ENCODE data around the gene MTFR1L.
A peak's percentile ranks its signal among the peaks of the same experiment; 100 is the strongest.

MTFR1L gene

DNA sequence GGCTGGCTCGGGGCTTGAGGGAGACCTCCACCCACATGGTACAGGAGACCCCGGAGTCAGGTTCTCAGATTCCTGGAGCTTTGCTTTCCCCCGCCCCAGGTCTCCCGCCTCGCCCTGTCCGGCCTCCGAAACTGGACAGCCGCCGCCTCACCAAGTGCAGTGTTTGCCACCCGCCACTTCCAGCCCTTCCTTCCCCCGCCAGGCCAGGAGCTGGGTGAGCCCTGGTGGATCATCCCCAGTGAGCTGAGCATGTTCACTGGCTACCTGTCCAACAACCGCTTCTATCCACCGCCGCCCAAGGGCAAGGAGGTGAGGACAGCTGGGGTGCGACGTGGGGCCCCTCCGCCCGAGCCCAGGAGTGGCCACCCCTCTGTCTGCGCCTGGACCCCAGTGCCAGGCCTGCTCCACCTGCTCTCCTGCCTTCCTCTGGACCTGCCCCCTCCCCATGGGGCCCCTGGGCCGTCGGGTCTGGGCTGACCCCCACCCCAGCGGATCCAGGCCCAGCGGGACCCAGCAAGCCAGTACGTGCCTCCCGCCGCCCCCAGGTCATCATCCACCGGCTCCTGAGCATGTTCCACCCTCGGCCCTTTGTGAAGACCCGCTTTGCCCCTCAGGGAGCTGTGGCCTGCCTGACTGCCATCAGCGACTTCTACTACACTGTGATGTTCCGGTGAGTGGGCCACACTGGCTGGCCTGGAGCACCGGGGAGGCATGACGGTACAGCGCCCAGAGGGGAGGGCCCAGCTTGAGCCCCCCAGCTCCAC lies 11.1 kb upstream of the MTFR1L start:
- no peak for TF ChIP-seq CTCF (IDR thresholded peaks at IDR 0.05; ENCODE audit: low read depth, low read length, missing control alignments)
- H3K4me3 ChIP-seq (ENCODE audit: low read depth, low read length) = no peak overlapping the region
- no peak for DNase-seq (ENCODE audit: low read depth)

GRCh38 chr1:25809283-25809926 lies 10.3 kb upstream of the MTFR1L start:
- no peak for TF ChIP-seq CTCF (IDR thresholded peaks at IDR 0.05; ENCODE audit: low read depth, low read length, missing control alignments)
- no peak for DNase-seq (ENCODE audit: low read depth)

GRCh38 chr1:25809929-25810328 lies 9.8 kb upstream of the MTFR1L start:
- peak; percentile 21 for TF ChIP-seq CTCF (IDR thresholded peaks at IDR 0.05; ENCODE audit: low read depth, low read length, missing control alignments)
- DNase-seq (ENCODE audit: low read depth) = no peak
- no peak overlapping the region for H3K4me3 ChIP-seq (ENCODE audit: low read depth, low read length)

More at GRCh38 chr1:25809283-25809926, 10.3 kb upstream of the MTFR1L start:
- no peak overlapping the region for H3K4me3 ChIP-seq (ENCODE audit: low read depth, low read length)

GRCh38 chr1:25810341-25811299 lies 9.1 kb upstream of the MTFR1L start:
- TF ChIP-seq CTCF (IDR thresholded peaks at IDR 0.05; ENCODE audit: low read depth, low read length, missing control alignments) = peak; percentile 97
- no peak for DNase-seq (ENCODE audit: low read depth)
- no peak overlapping the region for H3K4me3 ChIP-seq (ENCODE audit: low read depth, low read length)

GRCh38 chr1:25811384-25812082 lies 8.2 kb upstream of the MTFR1L start:
- H3K4me3 ChIP-seq (ENCODE audit: low read depth, low read length) = no peak overlapping the region
- no peak for DNase-seq (ENCODE audit: low read depth)
- TF ChIP-seq CTCF (IDR thresholded peaks at IDR 0.05; ENCODE audit: low read depth, low read length, missing control alignments) = no peak

DNA sequence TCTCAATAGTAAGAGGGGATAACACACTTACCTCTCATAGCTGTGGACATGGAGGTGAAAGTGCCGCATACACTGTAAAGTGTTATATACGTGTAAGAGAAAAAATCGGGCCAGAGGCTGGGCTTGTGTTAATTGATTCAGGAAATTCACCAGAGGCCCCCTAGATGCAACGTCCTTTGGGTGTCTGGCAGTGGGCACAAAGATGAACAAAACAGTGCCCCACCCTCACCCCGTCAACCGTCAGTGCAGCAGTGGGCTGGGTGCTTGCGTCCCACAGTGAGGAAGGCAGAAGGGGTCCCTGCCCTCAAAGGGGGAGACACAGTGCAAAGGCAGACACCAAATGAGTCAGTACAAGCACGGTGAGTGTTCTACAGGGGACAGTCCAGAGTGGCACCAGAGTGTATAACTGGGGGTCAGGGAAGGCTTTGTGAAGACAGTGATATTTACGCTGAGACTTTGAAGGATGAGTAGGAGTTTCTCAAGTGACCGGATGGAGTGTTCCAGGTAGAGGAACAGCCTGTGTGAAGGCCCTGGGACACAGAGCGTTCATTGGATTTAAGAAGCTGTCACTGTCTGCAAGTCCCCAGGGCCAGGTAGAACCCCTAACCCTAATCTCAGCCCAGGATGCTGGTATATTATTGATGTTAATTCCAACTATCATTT lies 6.6 kb upstream of the MTFR1L start:
- TF ChIP-seq CTCF (IDR thresholded peaks at IDR 0.05; ENCODE audit: low read depth, low read length, missing control alignments) = no peak
- DNase-seq (ENCODE audit: low read depth) = no peak
- H3K4me3 ChIP-seq (ENCODE audit: low read depth, low read length) = no peak overlapping the region

All from GM12864 (cell line).